Measurements from ENCODE around the gene TROAP. TPM values are rescaled to one million over a fixed set of nuclear protein-coding genes. Genes with fewer than 3 reads are reported as not detected.

TROAP gene
- total RNA-seq, 1 experiment from 2014 or later: 135 TPM

GRCh38 chr12:49367381-49368239 is 44.6 kb downstream of the TROAP start, which contains the start of gene SPATS2:
TSS of gene SPATS2 (plus strand) at chr12:49367462. CDS start at chr12:49461013, 93,551 bp downstream.
- DNase-seq: peak in 1 of 2 experiments; percentile 99
- ChIA-PET POLR2A (interaction anchor here (0.6 to 2.3 kb wide), 30 partner anchors 8 to 374 kb away, joined by 3 to 31 read pairs (median 6); partner anchors contain the start of genes C1QL4, DNAJC22, PRPF40B and TMBIM6), CTCF (interaction anchor here (0.5 to 2.4 kb wide), 22 partner anchors 9 to 614 kb away, joined by 3 to 46 read pairs (median 8); partner anchors contain the start of genes DNAJC22, PRPF40B, TMBIM6 and TROAP)
- Histone ChIP-seq H3K4me1 (peaks cover 17% of the 10 kb centered on the region), H3K36me3 (ENCODE audit: control insufficient read depth, insufficient read depth, low read length) (peaks cover under 1% of the 10 kb centered on the region), H3K9me3 (no peaks in the 10 kb centered on the region), H3K27me3 (replicated peaks; ENCODE audit: control insufficient read depth, insufficient read depth, low read length) (no peaks in the 10 kb centered on the region), H3K4me3 (ENCODE audit: low read depth, low read length) (peak within 1 kb of the TSS; percentile 88)
- Mint-ChIP-seq H3K27me3 (ENCODE audit: insufficient read depth, unreplicated experiment) (no peaks in the 10 kb centered on the region), H3K27ac (ENCODE audit: unreplicated experiment) (peak within 1 kb of the TSS; percentile 38), H3K9me3 (ENCODE audit: unreplicated experiment) (no peaks in the 10 kb centered on the region), H3K36me3 (ENCODE audit: insufficient read depth, unreplicated experiment) (peaks cover 21% of the 10 kb centered on the region), H3K4me1 (ENCODE audit: low read depth, unreplicated experiment) (no peaks in the 10 kb centered on the region), H3K4me3 (ENCODE audit: unreplicated experiment) (peak within 1 kb of the TSS; percentile 75)
- intact Hi-C loops (cut with micrococcal nuclease; ENCODE audit: unreplicated experiment): loop anchor here (2.0 kb wide), 1 partner anchor 53 kb away; no protein-coding TSS in a partner anchor
- no peak for TF ChIP-seq CTCF (IDR thresholded peaks at IDR 0.05; ENCODE audit: insufficient read depth in 1 of 2, low read depth in 1 of 2, low read length in 1 of 2, severe bottlenecking in 1 of 2, unreplicated experiment in 1 of 2)
- no TSS peak for BruUV-seq (replicated peaks)

GRCh38 chr12:49368240-49368600 is 45.2 kb downstream of the TROAP start:
- POLR2A ChIA-PET: interaction anchor here (0.6 to 2.3 kb wide), 3 partner anchors 20 to 53 kb away, joined by 3 to 24 read pairs (median 20); partner anchors contain the start of gene DNAJC22
- H3K27ac Mint-ChIP-seq (ENCODE audit: unreplicated experiment): peak overlapping the region; percentile 38
- H3K36me3 Mint-ChIP-seq (ENCODE audit: insufficient read depth, unreplicated experiment): peaks cover 24% of the 10 kb centered on the region
- intact Hi-C loops (cut with micrococcal nuclease; ENCODE audit: unreplicated experiment): no loop called here
- no peaks in the 10 kb centered on the region for H3K9me3 Mint-ChIP-seq (ENCODE audit: unreplicated experiment)
- CTCF ChIA-PET: interaction anchor here (0.8 to 2.4 kb wide), 5 partner anchors 20 to 212 kb away, joined by 3 to 33 read pairs (median 9); partner anchors contain the start of gene TROAP
- DNase-seq: no peak
- BruUV-seq (replicated peaks): TSS peak; percentile 44
- H3K9me3 ChIP-seq: no peaks in the 10 kb centered on the region
- TF ChIP-seq CTCF (IDR thresholded peaks at IDR 0.05; ENCODE audit: insufficient read depth in 1 of 2, low read depth in 1 of 2, low read length in 1 of 2, severe bottlenecking in 1 of 2, unreplicated experiment in 1 of 2): no peak
- no peaks in the 10 kb centered on the region for H3K4me1 Mint-ChIP-seq (ENCODE audit: low read depth, unreplicated experiment)
- H3K4me1 ChIP-seq: peaks cover 17% of the 10 kb centered on the region
- no peaks in the 10 kb centered on the region for H3K27me3 ChIP-seq (replicated peaks; ENCODE audit: control insufficient read depth, insufficient read depth, low read length)
- H3K36me3 ChIP-seq (ENCODE audit: control insufficient read depth, insufficient read depth, low read length): peaks cover 2% of the 10 kb centered on the region
- H3K4me3 ChIP-seq (ENCODE audit: low read depth, low read length): peak overlapping the region; percentile 88
- H3K4me3 Mint-ChIP-seq (ENCODE audit: unreplicated experiment): peak overlapping the region; percentile 75
- no peaks in the 10 kb centered on the region for H3K27me3 Mint-ChIP-seq (ENCODE audit: insufficient read depth, unreplicated experiment)

- Histone ChIP-seq H3K9me3 (no peaks in the 10 kb centered on the region), H3K4me1 (peaks cover 17% of the 10 kb centered on the region), H3K27me3 (replicated peaks; ENCODE audit: control insufficient read depth, insufficient read depth, low read length) (no peaks in the 10 kb centered on the region), H3K4me3 (ENCODE audit: low read depth, low read length) (no peak overlapping the region), H3K36me3 (ENCODE audit: control insufficient read depth, insufficient read depth, low read length) (peaks cover 2% of the 10 kb centered on the region)
- Mint-ChIP-seq H3K27ac (ENCODE audit: unreplicated experiment) (no peak overlapping the region), H3K4me1 (ENCODE audit: low read depth, unreplicated experiment) (no peaks in the 10 kb centered on the region), H3K27me3 (ENCODE audit: insufficient read depth, unreplicated experiment) (no peaks in the 10 kb centered on the region), H3K9me3 (ENCODE audit: unreplicated experiment) (no peaks in the 10 kb centered on the region), H3K4me3 (ENCODE audit: unreplicated experiment) (no peak overlapping the region), H3K36me3 (ENCODE audit: insufficient read depth, unreplicated experiment) (peaks cover 24% of the 10 kb centered on the region)
- TF ChIP-seq CTCF (IDR thresholded peaks at IDR 0.05; ENCODE audit: insufficient read depth in 1 of 2, low read depth in 1 of 2, low read length in 1 of 2, severe bottlenecking in 1 of 2, unreplicated experiment in 1 of 2): peak; percentile 44
- ChIA-PET POLR2A (interaction anchor here (0.6 kb wide), 1 partner anchor 105 kb away, joined by 7 read pairs; no protein-coding TSS in a partner anchor), CTCF (interaction anchor here (1.0 to 1.6 kb wide), 2 partner anchors 11 to 19 kb away, joined by 3 to 6 read pairs; no protein-coding TSS in a partner anchor)
- intact Hi-C loops (cut with micrococcal nuclease; ENCODE audit: unreplicated experiment): no loop called here
- no TSS peak for BruUV-seq (replicated peaks)
- DNase-seq: peak in 1 of 2 experiments; percentile 49
Observed at GRCh38 chr12:49369411-49370145, 46.5 kb downstream of the TROAP start.
